ENCODE results near the gene MARK1.

The MARK1 gene

DNA sequence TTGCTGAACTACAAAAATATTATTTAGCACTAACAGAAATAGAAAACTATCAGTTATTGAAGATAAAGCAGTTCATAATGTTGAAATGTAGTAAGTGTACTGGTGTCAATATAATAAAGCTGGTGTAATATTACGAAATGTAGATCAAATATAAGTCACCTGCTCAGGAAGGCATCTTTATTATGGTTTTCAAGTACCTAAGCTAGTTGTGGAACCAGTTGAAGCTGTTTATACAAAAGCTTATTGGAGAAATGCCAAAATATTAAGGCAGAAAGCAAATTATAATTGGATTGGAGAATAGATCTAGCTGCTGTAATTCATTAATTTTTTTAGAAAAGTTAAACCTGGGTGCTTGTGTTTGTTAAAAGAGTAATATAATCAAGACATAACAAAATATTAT, 6.2 kb upstream of the MARK1 start:
- no peak overlapping the region for H3K27ac ChIP-seq
- DNase-seq (ENCODE audit: low spot score), result no peak
- TF ChIP-seq, protein P1, sequence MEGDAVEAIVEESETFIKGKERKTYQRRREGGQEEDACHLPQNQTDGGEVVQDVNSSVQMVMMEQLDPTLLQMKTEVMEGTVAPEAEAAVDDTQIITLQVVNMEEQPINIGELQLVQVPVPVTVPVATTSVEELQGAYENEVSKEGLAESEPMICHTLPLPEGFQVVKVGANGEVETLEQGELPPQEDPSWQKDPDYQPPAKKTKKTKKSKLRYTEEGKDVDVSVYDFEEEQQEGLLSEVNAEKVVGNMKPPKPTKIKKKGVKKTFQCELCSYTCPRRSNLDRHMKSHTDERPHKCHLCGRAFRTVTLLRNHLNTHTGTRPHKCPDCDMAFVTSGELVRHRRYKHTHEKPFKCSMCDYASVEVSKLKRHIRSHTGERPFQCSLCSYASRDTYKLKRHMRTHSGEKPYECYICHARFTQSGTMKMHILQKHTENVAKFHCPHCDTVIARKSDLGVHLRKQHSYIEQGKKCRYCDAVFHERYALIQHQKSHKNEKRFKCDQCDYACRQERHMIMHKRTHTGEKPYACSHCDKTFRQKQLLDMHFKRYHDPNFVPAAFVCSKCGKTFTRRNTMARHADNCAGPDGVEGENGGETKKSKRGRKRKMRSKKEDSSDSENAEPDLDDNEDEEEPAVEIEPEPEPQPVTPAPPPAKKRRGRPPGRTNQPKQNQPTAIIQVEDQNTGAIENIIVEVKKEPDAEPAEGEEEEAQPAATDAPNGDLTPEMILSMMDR (conservative IDR thresholded peaks at IDR 0.05; ENCODE audit: low read depth), result no peak
- ChIA-PET POLR2A (ENCODE audit: low non-redundant PET) (no interaction called here), CTCF (interaction anchor here (0.7 to 1.2 kb wide), 3 partner anchors 98 to 226 kb away, joined by 3 to 4 read pairs (median 4); no protein-coding TSS in a partner anchor)

DNA sequence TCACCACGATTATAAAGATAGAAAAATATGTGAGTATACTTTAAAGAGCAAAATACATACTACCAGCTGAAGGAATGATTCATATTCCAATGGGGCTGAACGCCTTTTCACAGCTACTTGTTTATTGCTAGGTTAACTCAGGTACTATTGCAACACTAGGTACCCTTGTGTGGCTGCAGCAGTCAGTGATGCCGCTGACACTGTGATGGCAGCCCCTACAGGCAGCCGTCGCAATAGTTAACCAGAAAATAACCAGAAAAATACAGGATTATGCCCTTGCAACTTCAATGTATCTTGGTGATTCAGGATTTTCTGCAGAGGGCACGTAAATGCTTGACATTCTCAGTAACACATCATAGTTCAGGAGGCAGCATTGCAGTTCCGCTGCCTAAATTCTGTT, 1.6 kb upstream of the MARK1 start:
- no peak overlapping the region for H3K27ac ChIP-seq
- DNase-seq (ENCODE audit: low spot score), result no peak
- CTCF ChIA-PET, result interaction anchor here (0.6 to 0.9 kb wide), 3 partner anchors 30 to 1382 kb away, joined by 3 to 4 read pairs (median 3); no protein-coding TSS in a partner anchor
- TF ChIP-seq, protein P1 (conservative IDR thresholded peaks at IDR 0.05; ENCODE audit: low read depth), result no peak
- POLR2A ChIA-PET (ENCODE audit: low non-redundant PET), result no interaction called here

DNA sequence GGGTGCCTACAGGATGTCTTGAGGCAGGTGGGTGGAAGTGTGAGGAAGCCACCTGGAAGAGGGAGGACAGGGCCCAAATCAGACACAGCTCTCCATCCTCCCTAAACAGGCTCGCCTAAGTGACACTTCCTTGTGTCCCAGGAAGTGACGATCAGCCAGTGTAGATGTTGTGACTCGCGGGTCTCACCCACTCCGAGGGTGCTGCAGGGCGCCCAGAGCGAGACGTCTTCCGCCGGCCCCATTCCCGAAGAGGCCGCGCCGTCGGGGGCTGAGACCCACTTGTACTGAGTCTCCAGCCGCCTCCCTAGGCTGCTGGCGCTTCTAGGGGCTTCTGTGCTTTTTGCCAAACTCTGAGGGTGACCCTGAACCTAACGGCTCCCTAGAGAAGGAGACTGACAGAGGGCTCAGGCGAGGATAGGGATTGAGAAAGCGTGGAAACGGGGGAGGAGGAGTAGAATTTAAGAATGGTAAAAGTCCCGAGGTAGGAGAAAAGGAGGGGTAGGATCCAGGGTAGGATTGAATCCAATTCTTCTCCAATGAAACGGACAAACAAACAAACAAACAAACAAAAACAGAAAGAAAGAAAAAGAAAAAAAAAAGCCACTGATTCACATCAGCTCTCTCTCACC, 543 bp upstream of the MARK1 start:
- ChIA-PET CTCF (interaction anchor here (0.9 to 1.1 kb wide), 2 partner anchors 31 to 66 kb away, joined by 3 to 4 read pairs; no protein-coding TSS in a partner anchor), POLR2A (ENCODE audit: low non-redundant PET) (no interaction called here)
- TF ChIP-seq, protein P1 (conservative IDR thresholded peaks at IDR 0.05; ENCODE audit: low read depth), result no peak
- DNase-seq (ENCODE audit: low spot score), result no peak
- peak overlapping the region; percentile 71 for H3K27ac ChIP-seq

DNA sequence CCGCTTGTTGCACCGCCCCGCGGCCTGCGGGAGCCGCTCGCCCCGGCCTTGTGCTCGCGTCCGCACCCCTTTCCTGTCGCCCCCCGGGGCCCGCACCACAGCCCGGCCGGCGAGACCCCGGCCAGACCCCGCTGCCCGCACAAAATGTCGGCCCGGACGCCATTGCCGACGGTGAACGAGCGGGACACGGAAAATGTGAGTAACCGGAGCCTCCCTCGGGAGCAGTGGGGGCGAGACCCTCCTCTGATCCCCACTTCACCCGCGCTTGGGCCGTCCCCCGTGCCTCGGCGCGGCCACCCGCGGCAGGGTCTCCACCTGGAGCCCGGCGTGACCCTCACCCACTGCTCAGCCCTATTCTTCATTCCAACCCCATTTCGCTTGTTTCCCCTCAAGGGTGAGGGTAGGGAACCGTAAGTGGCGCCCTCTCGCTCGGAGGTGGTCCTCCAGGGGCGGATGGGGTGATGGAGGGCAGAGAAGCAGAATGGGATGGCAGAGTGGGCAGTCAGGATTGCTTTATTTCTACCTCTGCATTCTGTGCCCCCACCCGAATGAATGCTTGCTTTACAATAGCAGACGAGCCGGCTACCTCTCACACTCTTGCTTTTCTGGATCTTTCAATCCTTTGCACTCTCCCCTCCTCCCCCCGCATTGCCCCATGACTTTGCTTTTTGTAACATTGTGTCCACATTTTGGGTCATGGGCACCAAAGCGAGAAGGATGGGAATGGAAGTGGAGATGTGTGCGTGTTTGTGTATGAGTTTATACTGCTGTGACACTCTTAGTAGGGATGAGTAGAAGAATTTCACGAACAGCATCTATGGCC, 954 bp downstream of the MARK1 start:
- TF ChIP-seq, protein P1 (conservative IDR thresholded peaks at IDR 0.05; ENCODE audit: low read depth), result no peak
- DNase-seq (ENCODE audit: low spot score), result peak; percentile 61
- H3K27ac ChIP-seq, result peak overlapping the region; percentile 71
- CTCF ChIA-PET, result interaction anchor here (0.5 to 1.0 kb wide), 2 partner anchors 233 to 375 kb away, joined by 3 read pairs; no protein-coding TSS in a partner anchor
- POLR2A ChIA-PET (ENCODE audit: low non-redundant PET), result no interaction called here

DNA sequence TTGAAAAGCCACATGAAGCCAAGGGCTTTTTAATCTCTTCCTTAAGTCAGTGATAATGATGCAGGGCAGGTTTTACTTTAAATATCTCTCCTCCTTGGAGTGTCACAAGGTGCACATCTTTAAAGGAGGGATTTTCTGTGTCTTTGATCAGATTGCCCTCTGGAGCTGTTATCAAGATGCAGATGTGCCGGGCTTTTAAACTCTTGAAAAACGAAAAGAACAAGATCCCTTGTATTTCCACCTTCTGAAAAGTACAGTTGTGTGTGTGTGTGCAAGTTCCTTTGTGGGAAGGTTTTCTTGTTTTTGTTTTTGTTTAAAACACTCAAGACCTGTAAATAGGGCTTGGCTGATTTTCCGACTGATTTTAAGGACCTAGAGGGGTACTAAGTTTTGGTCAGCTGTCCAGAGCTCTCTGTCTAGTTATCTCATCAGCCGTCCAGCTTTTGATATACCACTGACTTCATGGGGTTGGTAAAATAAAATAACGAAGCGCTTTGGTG, 1.6 kb downstream of the MARK1 start:
- CTCF ChIA-PET, result interaction anchor here (0.5 to 1.0 kb wide), 2 partner anchors 233 to 375 kb away, joined by 3 read pairs; no protein-coding TSS in a partner anchor
- POLR2A ChIA-PET (ENCODE audit: low non-redundant PET), result no interaction called here
- H3K27ac ChIP-seq, result no peak overlapping the region
- TF ChIP-seq, protein P1 (conservative IDR thresholded peaks at IDR 0.05; ENCODE audit: low read depth), result no peak
- no peak for DNase-seq (ENCODE audit: low spot score)

DNA sequence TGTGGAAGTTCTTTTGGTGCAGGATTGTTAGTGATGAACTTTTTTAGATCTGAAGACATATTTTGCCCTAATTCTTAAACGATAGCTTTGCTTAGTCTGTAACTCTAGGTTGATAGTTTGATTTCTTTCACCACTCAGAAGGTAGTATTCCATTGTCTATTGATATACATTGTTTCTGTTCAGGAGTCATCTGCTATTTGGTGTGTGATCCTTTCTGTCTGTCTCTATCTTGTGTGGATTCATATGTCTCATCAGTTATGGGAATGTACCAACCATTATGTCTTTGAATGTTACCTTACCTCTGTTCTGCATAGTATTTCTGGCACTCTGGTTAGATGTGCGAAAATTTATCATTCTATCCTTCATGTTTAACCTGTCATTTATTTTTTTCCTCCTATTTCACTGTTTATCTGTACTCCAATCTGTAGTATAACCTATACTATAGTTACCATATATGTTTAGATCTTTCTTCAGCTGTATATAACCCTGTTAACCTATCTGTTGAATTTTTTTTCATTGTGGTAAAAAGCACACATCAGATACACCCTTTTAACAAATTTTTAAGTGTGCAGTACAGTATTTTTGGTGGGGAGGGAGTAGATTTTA, 5.7 kb downstream of the MARK1 start:
- ChIA-PET CTCF (no interaction called here), POLR2A (ENCODE audit: low non-redundant PET) (no interaction called here)
- TF ChIP-seq, protein P1 (conservative IDR thresholded peaks at IDR 0.05; ENCODE audit: low read depth), result no peak
- no peak for DNase-seq (ENCODE audit: low spot score)
- H3K27ac ChIP-seq, result no peak overlapping the region
